Ishikawa (cell line): ENCODE measurements around the gene BRAT1.

Source experiments
- CEBPB ChIP-seq: IDR thresholded peaks from 2 replicates; pipeline ENCODE4 v1.6.1; 2012
- CREB1 ChIP-seq: IDR thresholded peaks from 2 replicates; pipeline ENCODE4 v1.6.1; 2012; ENCODE audit warnings: low read depth
- EGR1 ChIP-seq: IDR thresholded peaks from 2 replicates; pipeline ENCODE4 v1.6.1; 2012
- EP300 ChIP-seq: IDR thresholded peaks from 2 replicates; pipeline ENCODE4 v1.6.1; 2012; ENCODE audit warnings: borderline replicate concordance
- MAX ChIP-seq: IDR thresholded peaks from 2 replicates; pipeline ENCODE4 v1.6.1; 2012
- NFIC ChIP-seq: IDR thresholded peaks from 2 replicates; pipeline ENCODE4 v1.6.1; 2012
- RAD21 ChIP-seq: IDR thresholded peaks from 2 replicates; pipeline ENCODE4 v1.6.1; 2012; ENCODE audit warnings: low read depth
- REST ChIP-seq: IDR thresholded peaks from 2 replicates; pipeline ENCODE4 v1.6.1; 2012; ENCODE audit warnings: low read depth, mild to moderate bottlenecking
- YY1 ChIP-seq: IDR thresholded peaks from 2 replicates; pipeline ENCODE4 v1.6.1; 2012; ENCODE audit warnings: low read depth
- TF ChIP-seq, protein P1 (sequence below): IDR thresholded peaks from 2 replicates; pipeline ENCODE4 v1.6.1; 2012

GRCh38 chr7:2575733-2576340 lies 20.5 kb upstream of the BRAT1 start:
- TF ChIP-seq EGR1 (no peak), EP300 (no peak), YY1 (no peak), MAX (no peak), NFIC (no peak), REST (no peak), RAD21 (no peak), CEBPB (no peak), CREB1 (no peak)
- TF ChIP-seq, protein P1, sequence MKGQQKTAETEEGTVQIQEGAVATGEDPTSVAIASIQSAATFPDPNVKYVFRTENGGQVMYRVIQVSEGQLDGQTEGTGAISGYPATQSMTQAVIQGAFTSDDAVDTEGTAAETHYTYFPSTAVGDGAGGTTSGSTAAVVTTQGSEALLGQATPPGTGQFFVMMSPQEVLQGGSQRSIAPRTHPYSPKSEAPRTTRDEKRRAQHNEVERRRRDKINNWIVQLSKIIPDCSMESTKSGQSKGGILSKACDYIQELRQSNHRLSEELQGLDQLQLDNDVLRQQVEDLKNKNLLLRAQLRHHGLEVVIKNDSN: no peak
